NCI-H1105 treated with DMSO at 0.1 percent for 48 hours (cell line): Measurements from ENCODE around the gene AOPEP.

ENCODE experiments used
- DNase-seq: peaks from one replicate; lab custom pipeline; 2025; lab: John Stamatoyannopoulos, UW

AOPEP gene

DNA sequence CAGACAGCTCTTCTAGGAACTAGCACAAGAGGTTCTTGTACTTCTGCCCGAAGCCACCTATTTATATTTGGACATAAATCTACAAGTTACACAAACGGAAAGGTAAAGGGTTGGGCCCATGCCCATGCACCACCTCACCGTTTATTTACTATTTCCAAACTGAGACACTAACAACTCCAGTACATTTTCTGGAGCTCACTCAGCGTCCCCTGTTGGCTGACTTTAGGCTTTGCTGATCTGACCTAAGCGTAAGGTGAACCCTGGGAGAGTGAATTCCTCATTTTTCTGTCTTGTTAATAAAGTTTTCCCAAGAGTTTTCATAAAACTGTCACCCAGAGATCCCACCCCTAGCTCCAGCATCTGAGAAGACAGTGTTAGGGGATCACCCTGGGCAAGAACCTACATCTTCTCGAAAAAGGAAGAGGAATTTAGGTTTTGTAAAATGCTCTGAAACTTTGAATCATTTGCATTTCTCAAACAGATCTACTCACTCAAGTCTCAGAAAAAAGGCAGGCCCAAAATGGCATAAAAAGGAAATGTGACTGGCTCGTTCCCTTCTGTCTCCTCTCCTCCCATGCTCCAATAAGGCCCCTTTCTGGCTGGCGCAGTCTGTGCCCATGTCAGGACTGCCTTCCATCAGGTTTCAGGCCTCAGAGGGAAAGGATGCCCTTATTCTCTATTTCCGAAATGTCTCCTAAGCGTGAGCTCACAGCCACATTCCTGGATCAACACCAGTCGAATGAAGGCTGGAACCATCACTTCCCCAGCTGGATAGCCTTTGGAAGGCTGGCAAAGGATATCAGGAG, 389.7 kb downstream of the AOPEP start:
- DNase-seq = no peak

DNA sequence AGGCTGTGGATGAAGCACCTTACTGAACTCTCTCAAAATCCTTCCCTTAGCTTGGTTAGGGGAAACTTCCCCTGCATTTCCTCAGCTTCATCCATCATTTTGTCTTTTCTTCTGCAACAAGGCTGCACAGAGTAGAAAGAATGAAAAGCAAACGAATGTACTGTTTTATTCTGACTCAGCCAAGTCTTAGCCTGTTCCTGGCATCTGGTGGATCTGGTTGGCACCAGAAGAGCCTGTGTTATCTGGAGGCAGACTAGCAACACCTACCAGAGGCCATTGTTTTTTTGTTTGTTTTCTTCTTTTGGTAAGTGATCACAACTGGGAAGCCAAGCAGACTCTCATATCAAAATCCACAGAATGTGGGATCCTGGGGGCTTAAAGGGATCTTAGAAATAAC, 390.3 kb downstream of the AOPEP start:
- peak; percentile 16 for DNase-seq

DNA sequence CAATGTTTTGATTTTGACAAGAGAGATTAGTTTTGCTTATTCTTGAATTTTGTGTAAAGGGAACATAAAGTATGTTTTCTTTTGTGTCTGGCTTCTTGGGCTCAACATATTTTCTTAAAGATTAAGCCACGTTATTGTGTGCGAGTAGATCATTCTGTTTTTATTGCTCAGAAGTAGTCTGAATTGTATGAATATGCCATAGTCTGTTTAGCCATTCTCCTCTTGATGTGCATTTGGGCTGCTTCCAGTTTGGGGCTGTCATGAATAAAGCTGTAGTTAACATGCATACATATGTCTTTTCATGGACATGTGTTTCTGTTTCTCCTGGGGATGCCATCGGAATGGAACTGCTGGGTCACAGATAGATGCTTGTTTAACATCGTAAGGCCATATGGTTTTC, 392.1 kb downstream of the AOPEP start:
- no peak for DNase-seq

DNA sequence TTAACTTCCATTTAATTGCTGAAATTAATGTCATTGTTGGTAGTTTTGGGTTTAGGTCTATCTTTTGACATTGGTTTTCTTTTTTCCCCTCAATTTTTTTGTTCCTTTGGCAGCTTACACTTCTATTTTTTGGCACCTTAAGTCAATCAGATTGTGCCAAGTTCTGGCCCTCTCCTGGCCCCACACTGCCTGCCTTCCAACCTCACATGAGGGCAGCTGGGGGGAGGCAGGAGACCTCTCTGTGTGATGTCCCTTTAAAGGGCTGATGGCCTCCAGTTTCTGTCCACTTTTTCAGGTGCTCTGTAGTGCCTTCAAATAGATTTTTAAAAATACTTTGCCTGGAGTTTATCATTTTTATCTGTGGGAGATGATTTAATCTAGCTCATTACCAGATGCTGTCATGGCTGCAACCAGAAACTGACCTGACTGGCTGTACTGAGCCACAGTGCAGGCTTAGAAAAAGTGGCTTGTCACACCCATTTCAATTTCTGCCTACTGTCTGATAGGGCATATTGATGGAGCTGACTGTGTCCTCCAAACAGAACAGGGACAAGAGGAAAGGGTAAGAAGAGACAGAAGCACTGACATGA, 394.4 kb downstream of the AOPEP start:
- DNase-seq = no peak

DNA sequence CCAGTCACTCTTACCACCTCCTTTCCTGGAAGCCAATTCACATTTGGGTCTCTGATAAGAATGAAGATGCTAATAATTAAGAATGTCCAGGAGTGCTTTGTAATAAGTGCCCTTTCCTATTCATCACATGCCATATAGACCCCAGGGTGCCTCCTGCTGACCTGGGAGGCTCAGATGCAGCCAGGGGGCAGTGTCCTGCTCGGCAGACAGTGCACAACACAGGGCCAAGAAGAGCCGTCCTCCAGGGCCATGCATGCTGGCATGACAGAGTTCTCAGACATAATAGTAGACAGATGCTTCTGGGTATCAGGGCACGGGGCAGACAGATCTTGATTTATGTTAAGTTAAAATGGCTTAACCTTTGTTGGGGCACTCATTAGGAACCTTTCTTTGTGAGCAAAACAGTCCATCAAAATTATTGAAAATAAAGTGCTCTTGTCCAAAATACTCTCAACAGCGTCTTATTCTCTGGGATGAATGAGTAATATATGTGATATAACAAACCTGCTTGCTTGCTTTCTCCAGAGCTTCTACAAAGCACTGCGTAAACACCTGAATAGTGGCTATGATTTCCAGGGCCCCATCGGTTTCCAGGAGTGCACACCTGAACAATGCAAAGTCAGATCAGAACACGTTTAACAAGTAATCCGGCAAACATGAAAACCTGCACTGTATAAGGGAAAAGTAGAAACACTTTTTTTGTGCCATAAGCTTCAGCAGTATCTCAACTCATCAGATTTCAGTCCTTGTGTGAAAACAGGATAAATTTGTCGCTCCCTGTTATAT, 398.3 kb downstream of the AOPEP start:
- peak; percentile 5 for DNase-seq

DNA sequence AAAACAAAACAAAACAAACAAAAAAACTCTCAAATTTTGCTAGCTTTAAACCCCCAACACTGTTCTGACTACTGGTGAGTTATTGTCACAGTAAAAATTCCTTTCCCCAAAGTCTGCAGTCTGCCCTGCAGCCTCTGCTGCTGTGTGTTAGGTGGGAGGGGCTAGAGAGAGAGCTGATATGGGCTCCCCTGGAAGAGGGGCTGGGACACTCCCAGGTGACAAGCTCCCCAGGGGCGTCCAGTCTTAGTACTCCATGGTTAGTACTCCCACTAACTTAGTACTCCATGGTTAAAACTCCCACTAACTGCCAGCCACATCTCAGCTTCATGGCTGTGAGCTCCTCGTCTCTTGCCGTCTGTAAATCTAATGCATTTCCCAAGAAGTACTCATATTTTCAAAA, 399.2 kb downstream of the AOPEP start:
- DNase-seq = no peak

DNA sequence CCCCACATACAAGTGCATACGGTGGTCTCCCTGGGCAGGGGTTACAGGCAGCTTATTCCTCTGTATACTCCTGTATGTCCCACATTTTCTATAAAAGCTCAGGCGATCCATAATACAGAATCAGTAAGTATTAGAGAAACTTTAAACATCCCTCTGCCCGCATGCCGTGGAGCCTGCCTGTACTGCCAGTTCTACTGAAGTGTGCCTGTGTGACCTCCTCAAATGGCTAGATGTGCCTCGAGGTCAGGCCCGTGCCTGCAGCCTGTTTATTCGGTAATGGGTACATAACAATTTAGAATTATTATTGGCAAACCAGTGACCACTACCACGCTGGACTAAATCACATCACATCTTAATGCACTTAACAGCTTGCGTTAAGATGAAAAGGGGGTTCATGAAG, 400.2 kb downstream of the AOPEP start:
- no peak for DNase-seq

DNA sequence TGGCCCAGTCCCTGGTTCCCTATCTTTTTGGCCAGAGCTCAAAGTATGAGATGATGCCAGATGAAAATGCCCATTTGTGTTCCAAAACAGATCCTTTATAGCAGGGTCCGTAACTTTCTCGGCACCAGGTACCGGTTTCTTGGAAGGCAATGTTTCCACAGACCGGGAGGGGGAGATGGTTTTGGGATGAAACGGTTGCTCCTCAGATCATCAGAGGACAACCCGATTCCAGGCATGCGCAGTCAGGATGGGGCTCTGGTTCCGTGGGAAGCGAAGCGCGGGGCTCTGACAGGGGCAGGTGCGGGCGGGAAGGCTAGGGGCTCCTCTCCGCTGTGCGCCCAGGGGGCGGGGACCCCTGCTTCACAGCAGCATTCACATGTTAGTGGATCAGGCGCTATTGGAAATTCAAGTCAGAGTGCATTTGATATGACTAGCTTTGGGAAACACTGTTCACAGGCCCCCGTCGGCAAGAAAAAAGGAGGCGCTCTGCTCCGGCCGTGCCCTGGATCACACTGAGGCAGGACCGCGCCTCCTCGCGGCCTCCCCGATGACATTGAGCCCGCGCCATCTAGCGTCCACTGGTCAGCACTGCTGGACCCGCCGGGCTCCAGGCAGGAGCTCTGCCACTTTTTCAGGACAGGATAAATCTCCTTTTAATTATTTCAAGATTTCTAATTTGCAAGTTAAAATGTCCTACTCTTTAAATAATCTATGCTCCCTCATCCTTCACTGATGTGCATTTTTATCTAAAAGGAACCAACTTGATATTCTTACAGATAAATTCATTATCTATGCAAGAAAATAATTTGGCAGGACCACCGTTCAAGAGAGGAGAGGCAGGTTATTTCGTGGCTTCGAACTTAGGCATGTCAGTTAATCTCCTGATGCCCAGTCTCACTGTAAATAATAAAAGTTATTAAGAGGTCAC, 401.0 kb downstream of the AOPEP start:
- DNase-seq = peak; percentile 56

DNA sequence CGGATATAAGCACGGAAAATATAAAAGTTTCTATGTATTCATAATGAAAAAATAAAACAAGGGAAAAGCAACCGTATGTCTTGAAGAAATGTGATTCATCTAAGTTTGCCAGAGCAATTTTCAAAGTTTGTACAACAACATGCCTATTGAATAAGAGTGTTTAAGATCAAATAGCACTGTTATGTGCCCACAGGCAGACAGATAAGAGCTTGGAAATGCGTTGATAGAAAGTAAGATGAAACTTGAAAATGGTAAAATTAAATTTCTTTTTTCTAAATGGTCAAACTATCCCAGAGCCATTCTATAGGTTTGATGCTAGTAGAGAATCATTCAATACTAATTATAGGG, 401.7 kb downstream of the AOPEP start:
- DNase-seq = no peak

DNA sequence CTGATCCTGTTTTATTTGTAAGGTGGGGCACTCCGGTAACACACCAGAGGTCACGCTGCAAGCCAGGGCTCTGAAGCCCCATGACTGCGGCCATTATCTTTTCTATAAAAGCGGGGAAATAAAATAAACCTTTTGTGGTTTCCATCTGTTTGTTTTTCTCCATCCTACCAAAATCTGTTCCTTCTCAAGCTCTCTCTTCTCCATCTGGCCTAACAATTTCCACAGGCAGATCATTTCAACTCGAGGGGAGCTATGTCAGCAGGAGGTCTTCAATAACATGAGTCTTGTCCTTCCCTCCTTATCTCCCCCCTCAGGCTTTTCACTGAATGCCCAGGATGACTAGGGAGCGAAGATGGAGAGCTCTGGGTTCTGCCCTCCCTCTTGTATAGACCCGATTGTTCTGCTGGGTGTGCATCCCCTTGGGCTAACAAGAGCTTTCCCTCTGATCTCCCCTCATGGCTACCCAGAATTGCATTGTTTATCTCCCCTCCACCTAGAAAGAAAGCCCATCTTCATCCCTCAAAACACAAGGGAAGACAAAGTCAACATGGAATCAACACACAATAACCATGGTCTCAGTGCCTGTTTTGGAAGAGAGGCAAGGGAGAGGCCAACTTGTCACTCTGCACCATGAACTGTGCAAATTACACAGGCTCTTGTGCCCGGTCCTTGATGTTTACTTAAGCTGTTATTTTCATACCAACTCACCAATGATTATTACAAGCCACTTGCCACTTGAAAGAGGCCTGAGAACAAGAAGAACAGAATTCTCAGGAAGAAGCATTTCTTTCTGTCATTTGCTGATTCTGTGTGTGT, 403.2 kb downstream of the AOPEP start:
- DNase-seq = peak; percentile 75

DNA sequence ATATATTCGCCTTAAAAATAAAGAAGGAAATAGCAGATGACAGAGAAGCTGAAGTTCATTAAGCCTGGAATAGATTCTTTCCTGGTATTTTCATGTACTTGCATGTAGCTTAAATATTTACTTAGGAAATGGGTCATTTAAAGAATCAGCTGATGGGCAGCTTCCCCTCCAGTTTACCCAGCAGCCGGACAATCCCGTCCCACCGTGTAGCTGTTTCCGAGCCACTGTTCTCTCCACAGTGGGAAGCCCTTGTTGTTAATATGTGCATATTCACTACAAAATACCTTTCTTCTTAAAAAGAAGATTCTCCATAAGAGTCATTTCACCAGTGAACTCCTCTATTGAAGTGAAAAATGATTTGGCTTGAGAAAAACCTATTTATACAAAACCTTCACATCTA, 404.0 kb downstream of the AOPEP start:
- DNase-seq = no peak

DNA sequence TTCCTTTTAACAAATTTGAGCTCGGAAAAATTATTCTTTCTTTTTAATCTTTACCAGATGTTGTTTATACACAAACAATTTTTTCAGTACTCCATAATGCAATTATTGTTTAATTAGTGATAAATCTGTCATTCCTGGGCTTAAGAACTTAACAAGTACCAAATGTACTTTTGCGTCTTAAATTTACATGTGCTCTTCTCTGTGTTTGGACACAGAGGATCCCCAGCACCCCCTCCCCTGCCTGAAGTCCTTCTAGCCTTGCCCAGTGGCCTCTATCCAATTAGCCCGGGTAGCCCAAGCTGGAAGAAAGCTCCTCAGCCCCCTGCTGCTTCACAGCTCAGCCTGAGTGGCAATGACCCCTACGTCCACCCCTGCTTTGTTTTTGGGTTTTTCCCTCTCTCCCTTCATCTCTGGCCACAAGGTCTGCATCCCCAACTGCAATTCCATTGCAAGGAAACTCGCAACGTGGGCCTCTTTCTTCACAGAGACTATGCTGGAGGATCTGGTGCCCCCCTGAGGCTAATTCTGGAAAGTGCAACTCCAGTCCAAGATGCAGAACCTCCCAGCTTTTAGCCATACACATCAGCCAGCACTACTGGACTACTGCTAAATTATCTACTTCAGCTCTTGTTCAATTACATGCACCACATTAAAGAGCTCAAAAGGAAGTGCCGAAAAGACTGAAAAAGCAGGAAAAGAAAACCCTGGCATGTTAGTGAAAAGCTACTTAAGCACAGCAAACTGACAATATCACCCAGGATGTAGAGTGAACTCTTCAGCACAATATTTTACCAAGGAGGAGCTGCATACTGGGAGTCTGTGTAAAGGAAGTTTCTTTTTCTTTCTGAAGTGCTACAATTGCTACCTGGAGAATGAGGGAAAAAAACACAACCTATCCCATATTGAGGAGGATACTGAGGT, 404.8 kb downstream of the AOPEP start:
- DNase-seq = peak; percentile 51

DNA sequence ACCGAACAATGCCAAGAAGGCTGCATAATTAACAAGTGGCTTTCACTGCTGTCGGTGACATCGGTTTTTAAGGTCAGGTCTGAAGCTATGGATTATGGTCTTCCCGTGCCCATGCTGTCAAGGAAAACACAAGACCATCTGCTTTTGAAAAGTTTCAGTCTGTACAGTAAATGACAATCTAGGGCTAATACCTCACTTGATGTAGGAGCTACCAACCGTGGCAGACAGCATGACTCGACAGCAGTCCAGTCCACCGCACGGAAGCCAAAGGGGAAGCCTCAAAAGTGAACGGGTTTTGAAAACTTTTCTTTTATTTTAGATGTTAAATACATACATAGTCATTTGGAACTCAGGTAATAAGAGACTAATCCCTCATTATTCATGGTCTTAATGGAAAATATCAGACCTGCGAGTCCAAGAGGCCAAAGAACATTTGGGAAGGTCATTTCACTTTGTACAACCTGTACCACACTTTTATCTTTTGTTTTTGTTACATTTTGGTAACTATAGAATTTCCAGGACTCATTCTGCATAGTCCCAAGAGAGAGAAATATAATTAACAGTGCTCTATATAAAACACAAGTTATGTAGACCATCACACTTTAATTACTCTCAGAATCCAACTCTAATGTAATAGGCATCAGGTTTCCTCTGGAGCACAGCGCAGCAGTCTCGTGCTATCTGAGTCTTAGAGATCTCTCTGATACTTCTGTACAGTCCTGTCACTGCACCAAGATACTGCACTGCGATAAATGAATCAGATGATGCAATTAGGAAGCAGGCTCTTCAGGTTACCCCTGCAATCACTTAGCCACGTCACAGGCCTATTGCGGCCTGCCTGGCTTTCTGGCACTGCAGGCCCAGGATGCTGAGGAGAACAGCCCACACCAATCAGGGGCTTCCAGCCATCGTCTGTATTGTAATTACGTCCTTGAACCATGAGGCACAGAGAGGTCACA, 406.1 kb downstream of the AOPEP start:
- DNase-seq = no peak

DNA sequence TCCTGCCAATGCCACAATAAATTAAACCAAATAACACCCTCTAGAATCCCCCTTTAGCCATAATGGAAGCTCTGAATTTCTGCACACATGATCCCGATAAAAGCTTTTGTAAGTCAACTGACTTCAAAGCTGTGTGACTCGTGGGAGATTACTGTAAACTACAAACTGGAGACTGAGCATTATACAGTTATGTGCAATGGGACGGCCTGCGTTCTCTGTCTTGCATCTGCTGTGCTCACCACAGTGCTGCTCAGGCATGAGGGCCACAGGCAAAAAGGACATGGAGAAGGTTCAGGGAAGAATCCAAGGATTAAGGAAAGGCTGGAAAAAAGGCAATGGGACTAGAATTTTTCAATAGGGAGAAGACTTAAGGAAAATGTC, 406.8 kb downstream of the AOPEP start:
- no peak for DNase-seq

DNA sequence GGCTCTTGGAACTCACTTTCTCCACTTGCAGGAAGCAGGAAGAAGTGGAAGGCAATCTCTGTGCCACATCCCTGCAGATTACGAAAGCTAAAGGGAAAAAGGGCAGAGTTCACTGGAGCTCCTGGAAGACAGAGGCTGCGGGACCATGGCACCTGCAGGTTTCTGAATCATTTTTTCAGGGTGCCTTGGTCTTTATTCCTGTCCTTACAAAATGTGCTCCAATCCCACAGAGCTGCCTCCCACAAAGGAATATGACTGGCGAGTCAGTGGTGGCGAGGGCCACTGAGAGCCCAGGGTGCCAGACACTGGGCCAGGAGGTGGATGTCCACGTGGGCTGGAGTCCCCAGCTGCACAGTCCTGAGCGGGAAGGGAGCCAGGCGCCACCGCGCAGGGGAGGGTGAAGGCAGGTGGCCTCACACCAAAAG, 408.0 kb downstream of the AOPEP start:
- DNase-seq = no peak

DNA sequence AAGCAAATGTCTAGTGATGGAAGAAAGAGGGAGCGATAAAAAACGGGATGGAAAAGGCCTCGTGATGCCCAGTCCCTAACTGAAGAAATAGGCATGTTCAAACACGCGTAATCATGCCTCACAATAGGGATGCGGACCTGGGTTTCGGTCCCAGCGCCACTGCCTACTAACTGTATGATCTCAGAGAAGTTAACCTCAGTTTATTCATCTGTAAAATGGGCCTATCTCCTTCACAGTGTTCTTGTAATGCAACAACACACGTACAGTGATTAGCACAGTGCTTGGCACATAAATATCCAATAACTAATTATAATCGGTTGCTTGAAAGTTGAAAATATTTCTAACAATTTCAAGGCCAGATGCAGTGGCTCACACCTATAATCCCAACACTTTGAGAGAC, 409.3 kb downstream of the AOPEP start:
- no peak for DNase-seq
